ENCODE results near the gene PABPN1L. TPM values are rescaled to one million over a fixed set of nuclear protein-coding genes. Genes with fewer than 3 reads are reported as not detected.

The PABPN1L gene
- total and polyA plus RNA-seq, 9 of the 15 experiments (the other 6 are each of a cell fraction or from before 2014, with no cell fraction given): 0.11 to 0.32 TPM; not detected in 7

DNA sequence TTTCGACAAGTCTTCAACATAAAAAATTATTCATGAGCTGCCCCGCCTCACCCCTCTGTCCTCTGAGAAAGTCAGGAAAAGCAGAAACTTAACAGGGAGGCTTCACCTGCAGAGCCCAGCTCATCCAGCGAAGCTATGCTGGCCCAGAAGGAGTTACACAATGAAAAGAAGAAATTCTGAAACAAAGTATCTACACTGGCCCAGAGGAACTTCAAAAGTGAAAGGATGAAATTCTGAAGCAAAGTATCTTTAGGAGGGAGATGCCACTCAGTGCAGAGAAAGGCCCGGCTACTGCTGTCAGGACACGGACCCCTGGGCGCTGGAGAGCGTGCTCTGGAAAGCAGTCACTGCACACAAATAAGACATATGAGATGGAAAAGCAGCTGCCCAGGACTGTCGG is 11.3 kb downstream of the PABPN1L start:
- ChIA-PET POLR2A (interaction anchor here (0.7 kb wide), 1 partner anchor 259 kb away, joined by 3 read pairs; no protein-coding TSS in a partner anchor), CTCF (ENCODE audit: low intra/inter-chr PET ratio) (no interaction called here)
- WGBS (ENCODE audit: insufficient coverage, low coverage, missing lambda C conversion rate): 87% methylated on average over 8 of the region's 8 CpGs
- no TSS peak for BruUV-seq (replicated peaks)
- H3K27me3 ChIP-seq (ENCODE audit: control insufficient read depth in 2 of 2, insufficient read depth in 2 of 2, low read length in 2 of 2): no peaks in the 10 kb centered on the region
- no peaks in the 10 kb centered on the region; the same call in 1 of the 2 replicates for H4K20me1 ChIP-seq (replicated peaks; ENCODE audit: control insufficient read depth, insufficient read depth, low read length)
- intact Hi-C loops (cut with micrococcal nuclease) (no loop called here), in situ Hi-C loops (cut with MboI) (no loop called here)
- no peak for TF ChIP-seq OTX1 (CRISPR knock-in tag; IDR thresholded peaks at IDR 0.05)
- peak overlapping the region in 1 of 2 experiments; percentile 93; a peak in 1 of 4 replicates for H3K9ac ChIP-seq (ENCODE audit: insufficient read depth in 1 of 2, low read depth in 2 of 2, low read length in 2 of 2)
- H3K4me1 ChIP-seq (replicated peaks in 1 of 2; ENCODE audit: control insufficient read depth in 2 of 2, insufficient read depth in 2 of 2, low read length in 2 of 2): peaks cover 8 to 50% of the 10 kb centered on the region in 2 experiments
- H3K4me2 ChIP-seq (ENCODE audit: insufficient read depth, low read length): no peak overlapping the region
- no peak overlapping the region for H3K4me3 ChIP-seq
- no peak for ATAC-seq
- no peak for DNase-seq (ENCODE audit: extremely low read depth in 1 of 4, low spot score in 3 of 4)
- H3K27ac ChIP-seq (ENCODE audit: extremely low read depth, low read depth, low read length): no peak overlapping the region
- FAIRE-seq: no peak
- H3K9me1 ChIP-seq (ENCODE audit: control insufficient read depth, insufficient read depth, low read length): peaks cover 6% of the 10 kb centered on the region
- no peak overlapping the region for H2AFZ ChIP-seq (ENCODE audit: low read depth, low read length)
- peaks cover 23% of the 10 kb centered on the region for H3K79me2 ChIP-seq (ENCODE audit: control insufficient read depth, insufficient read depth, low read length)
- H3K36me3 ChIP-seq (ENCODE audit: control insufficient read depth, insufficient read depth, low read length): peaks cover 28% of the 10 kb centered on the region; the same call in 2 of the 3 replicates
- H3K9me3 ChIP-seq (replicated peaks; ENCODE audit: control insufficient read depth, insufficient read depth, low read depth, low read length): no peaks in the 10 kb centered on the region

DNA sequence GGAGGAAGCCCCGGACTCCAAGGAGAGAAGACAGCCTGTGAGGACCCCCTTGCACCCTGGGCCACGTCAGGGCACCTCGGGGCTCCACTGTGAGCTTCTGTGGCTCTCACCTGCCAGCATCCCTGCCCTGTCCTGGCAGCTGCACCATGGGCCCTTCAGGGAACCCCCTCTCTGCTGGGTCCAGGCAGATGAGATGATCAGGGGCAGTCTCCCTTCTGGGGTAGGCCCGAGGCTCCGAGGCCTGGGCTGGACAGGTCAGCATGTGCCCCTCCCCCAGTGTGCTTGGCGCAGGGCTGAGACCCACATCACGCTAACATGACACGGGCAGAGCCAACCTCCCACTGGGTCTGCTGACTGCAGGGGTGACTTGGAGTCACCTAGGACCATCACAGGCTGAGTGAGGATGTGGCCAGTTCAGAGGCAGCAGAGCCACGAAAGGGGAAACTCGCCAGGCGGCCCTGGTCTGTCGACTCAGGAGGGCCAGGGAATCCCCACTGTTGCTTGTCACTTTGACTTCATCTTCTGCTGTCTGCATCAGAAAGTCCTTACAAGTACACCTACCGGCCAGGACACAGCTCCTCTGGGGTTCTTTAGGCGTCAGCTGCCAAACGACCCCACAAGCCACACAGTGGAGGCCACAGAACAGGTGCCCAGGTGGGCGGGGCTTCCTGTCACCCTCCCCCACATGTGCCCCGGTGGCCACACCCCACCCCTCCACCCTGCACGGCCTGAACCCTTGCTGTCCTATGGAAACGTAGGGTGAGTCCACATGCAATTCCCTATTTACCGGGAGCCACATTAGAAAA is 12.0 kb downstream of the PABPN1L start:
- ATAC-seq (no peak), DNase-seq (ENCODE audit: extremely low read depth in 1 of 4, low spot score in 3 of 4) (peak; percentile 35 to 73 (median 55)), FAIRE-seq (no peak)
- Histone ChIP-seq H3K4me3 (no peak overlapping the region), H2AFZ (ENCODE audit: low read depth, low read length) (no peak overlapping the region), H3K9me1 (ENCODE audit: control insufficient read depth, insufficient read depth, low read length) (peaks cover 6% of the 10 kb centered on the region), H3K27ac (ENCODE audit: extremely low read depth, low read depth, low read length) (no peak overlapping the region), H3K9ac (ENCODE audit: insufficient read depth in 1 of 2, low read depth in 2 of 2, low read length in 2 of 2) (peak overlapping the region in 1 of 2 experiments; percentile 83; a peak in 2 of 4 replicates), H4K20me1 (replicated peaks; ENCODE audit: control insufficient read depth, insufficient read depth, low read length) (no peaks in the 10 kb centered on the region; the same call in 1 of the 2 replicates), H3K9me3 (replicated peaks; ENCODE audit: control insufficient read depth, insufficient read depth, low read depth, low read length) (no peaks in the 10 kb centered on the region), H3K36me3 (ENCODE audit: control insufficient read depth, insufficient read depth, low read length) (peaks cover 21% of the 10 kb centered on the region; the same call in 2 of the 3 replicates), H3K4me1 (replicated peaks in 1 of 2; ENCODE audit: control insufficient read depth in 2 of 2, insufficient read depth in 2 of 2, low read length in 2 of 2) (peaks cover 8 to 55% of the 10 kb centered on the region in 2 experiments), H3K4me2 (ENCODE audit: insufficient read depth, low read length) (no peak overlapping the region), H3K79me2 (ENCODE audit: control insufficient read depth, insufficient read depth, low read length) (peaks cover 23% of the 10 kb centered on the region), H3K27me3 (ENCODE audit: control insufficient read depth in 2 of 2, insufficient read depth in 2 of 2, low read length in 2 of 2) (no peaks in the 10 kb centered on the region)
- no TSS peak for BruUV-seq (replicated peaks)
- no peak for TF ChIP-seq TAF9B (IDR thresholded peaks at IDR 0.05; ENCODE audit: partially characterized antibody)
- peak; percentile 14 for TF ChIP-seq TBP (optimal IDR thresholded peaks at IDR 0.05; ENCODE audit: low read depth, low read length)
- intact Hi-C loops (cut with micrococcal nuclease): no loop called here
- POLR2A ChIA-PET: no interaction called here
- CTCF ChIA-PET (ENCODE audit: low intra/inter-chr PET ratio): no interaction called here
- 57% methylated on average over 19 of the region's 20 CpGs for WGBS (ENCODE audit: insufficient coverage, low coverage, missing lambda C conversion rate)
- in situ Hi-C loops (cut with MboI): no loop called here

Measured in K562 (cell line).